ENCODE data around the gene TM7SF3.

Gene TM7SF3

DNA sequence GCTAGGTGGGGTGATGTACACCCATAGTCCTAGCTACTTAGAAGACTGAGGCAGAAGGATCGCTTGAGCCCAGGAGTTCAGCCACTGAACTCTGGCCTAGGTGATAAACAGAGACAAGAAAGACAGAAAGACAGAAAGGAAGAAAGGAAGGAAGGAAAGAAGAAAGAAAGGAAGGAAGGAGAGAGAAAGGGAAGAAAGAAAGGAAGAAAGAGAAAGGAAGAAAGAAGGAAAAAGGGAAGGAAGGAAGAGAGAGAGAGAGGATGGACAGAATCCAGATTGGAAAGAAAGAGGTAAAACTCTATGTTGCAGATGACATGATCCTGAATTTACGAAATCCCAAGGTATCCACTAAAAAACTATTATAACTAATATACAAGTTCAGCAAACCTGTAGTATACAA, 84.6 kb downstream of the TM7SF3 start:
- no peak for DNase-seq (ENCODE audit: low read depth, low spot score)

DNA sequence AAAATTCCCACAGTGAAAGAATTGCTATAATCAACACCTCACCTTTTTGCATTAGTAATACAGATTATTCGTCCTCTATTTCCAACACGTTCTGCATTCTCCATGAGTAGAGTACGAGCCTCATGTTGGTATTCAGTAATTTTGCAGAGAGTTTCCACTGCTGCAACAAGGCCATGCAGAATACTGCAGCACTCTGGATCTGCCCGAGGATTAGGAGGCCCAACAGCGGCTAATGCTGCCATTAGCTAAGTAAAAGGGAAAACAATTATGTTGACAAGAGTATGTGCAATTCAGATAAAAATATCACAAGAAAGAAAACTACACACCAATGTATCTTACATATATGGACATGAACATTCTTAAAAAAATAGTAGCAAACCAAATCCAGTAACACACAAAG, 85.5 kb downstream of the TM7SF3 start:
- DNase-seq (ENCODE audit: low read depth, low spot score) = no peak

Data from ELF-1 (cell line).